Heart right ventricle (tissue), 16 donors: ENCODE results near the gene PARP6. TPM values are rescaled to one million over a fixed set of nuclear protein-coding genes. Genes with fewer than 3 reads are reported as not detected.

Source experiments
- ATAC-seq, 8 donors: fragments of 200-7000 bp; cut with Tn5 transposase; one replicate each; pipeline ENCODE4 v1.9.1; 2020; ENCODE audit warnings: mild to moderate bottlenecking in 8 of 8, moderate library complexity in 8 of 8, moderate number of reproducible peaks in 1 of 8
- DNase-seq, 2 donors: peaks; one replicate each; pipeline ENCODE4 v3.0.0-alpha.2; 2020
- H3K27ac ChIP-seq, 10 donors: fragments of 200-600 bp; sonication (generic) in 2 of 10; one replicate each; pipeline versions ENCODE4 v1.5.0 to v1.8.0; 2020 to 2022; ENCODE audit warnings: mild to moderate bottlenecking in 3 of 10
- H3K27me3 ChIP-seq, 7 donors: fragments of 200-600 bp; one replicate each; pipeline ENCODE4 v1.8.0; 2021 to 2022; ENCODE audit warnings: mild to moderate bottlenecking in 2 of 7
- H3K36me3 ChIP-seq, 9 donors: fragments of 200-600 bp; sonication (generic) in 1 of 9; one replicate each; pipeline versions ENCODE4 v1.5.0 to v1.8.0; 2020 to 2022; ENCODE audit warnings: mild to moderate bottlenecking in 2 of 9
- H3K4me1 ChIP-seq, 9 donors: fragments of 200-600 bp; sonication (generic) in 1 of 9; one replicate each; pipeline versions ENCODE4 v1.5.0 to v1.8.0; 2020 to 2022; ENCODE audit warnings: mild to moderate bottlenecking in 4 of 9
- H3K4me3 ChIP-seq, 10 donors: fragments of 200-600 bp; sonication (generic) in 2 of 10; one replicate each; pipeline versions ENCODE4 v1.5.0 to v1.8.0; 2020 to 2022; ENCODE audit warnings: mild to moderate bottlenecking in 7 of 10, moderate library complexity in 2 of 10
- H3K9me3 ChIP-seq, 11 donors: fragments of 200-600 bp in 10 of 11; sonication (generic) in 2 of 11; one replicate each; pipeline versions ENCODE4 v1.5.0 to v1.8.0; 2013 to 2022; ENCODE audit warnings: mild to moderate bottlenecking in 2 of 11, control low read depth in 1 of 11, moderate library complexity in 1 of 11
- CTCF ChIP-seq, 9 donors: fragments of 200-600 bp; sonication (generic) in 2 of 9; IDR thresholded peaks; one replicate each; pipeline versions ENCODE4 v1.5.0 to v1.8.0; 2021 to 2022; ENCODE audit warnings: antibody characterized with exemption in 9 of 9, mild to moderate bottlenecking in 5 of 9, moderate library complexity in 1 of 9
- WGBS, 2 donors: extraction: QIAGEN DNeasy Blood & Tissue Kit; methylation state at CpG; one replicate each; pipeline ENCODE4 v1.1.7; 2013; ENCODE audit warnings: inconsistent platforms in 1 of 2; 5-methylcytosine and 5-hydroxymethylcytosine counted together
- intact Hi-C, 10 donors: fragments of 100-400 bp; cut with DNase I; formaldehyde crosslinking; loops; one replicate each; pipeline versions ENCODE4 v1.11.1 to v1.14.2; 2022
- polyA plus RNA-seq, 2 donors: library from polyadenylated mRNA; stranded (reverse); fragments of 200-250 nt; gene quantifications; one replicate each; pipeline ENCODE4 v1.2.3, GENCODE V29; 2013
- total RNA-seq, 10 donors: library from RNA; stranded (reverse); fragmentation: NEBNext Ultra II Directional in 3 of 10; extraction: Animal tissue kit (Norgen Biotek cat#: 25700) in 3 of 10; gene quantifications; one replicate each; pipeline versions ENCODE4 v1.2.1 to v1.2.4, GENCODE V29; 2021 to 2023
- donor health status: Arrhythmogenic right ventricular cardiomyopathy.
- donor health status: ischemic (EF 13 %, LVEDD 7.1; RV severe dilation, severe dysfunction).
- donor health status: healthy with polysubstance abuse.
- donor health status: DM: no; HTN: yes; CAD: no.
- donor health status: DM: no; HTN: no; CAD: no.
- donor health status: ischemic (EF 25% LVEDD 6.9; RV normal size, moderate dysfunction).
- donor health status: ischemic (EF 25% LVEDD 5.7; RV mildly dilated, moderate dysfunction).
- donor health status: healthy.
- donor health status: DM: yes; HTN: yes; CAD: no.
- donor health status: Ischemic cardiomyopathy.
- donor health status: ischemic (EF 35%, LVEDD 5.7; RV mildly dilated, moderate dysfunction).
- donor health status: nonischemic (EF 11% LVEDD 7.7; RV severe dilation, severe dysfunction).
- donor health status: DM: yes; HTN: yes; CAD: no.
- donor health status: PGD.
- donor health status: ischemic (EF 29% LVEDD 5.4; RV normal size, mild dysfunction).
- donor health status: nonischemic (EF 23%, LVEDD 6.1; RV moderate dilation, normal function).

PARP6 gene
- total and polyA plus RNA-seq, 12 donors = 28.2 to 113 (median 37.6) TPM

GRCh38 chr15:72302955-72303354 is 30.6 kb upstream of the PARP6 start:
- Histone ChIP-seq H3K4me1 (no peaks in the 10 kb centered on the region), H3K4me3 (no peak overlapping the region), H3K9me3 (no peaks in the 10 kb centered on the region), H3K36me3 (peaks cover 0 to 19% (median 0%) of the 10 kb centered on the region in 9 donors), H3K27me3 (no peaks in the 10 kb centered on the region), H3K27ac (no peak overlapping the region)
- intact Hi-C loops = no loop called here
- ATAC-seq (no peak), DNase-seq (no peak)
- WGBS, 2 donors = 59 to 68% methylated on average over 1 of the region's 1 CpG
- no peak for TF ChIP-seq CTCF (IDR thresholded peaks at IDR 0.05)

- H3K27ac ChIP-seq = no peak overlapping the region
- no peaks in the 10 kb centered on the region for H3K36me3 ChIP-seq
- no peak overlapping the region for H3K4me3 ChIP-seq
- H3K4me1 ChIP-seq = no peaks in the 10 kb centered on the region
- no peaks in the 10 kb centered on the region for H3K27me3 ChIP-seq
- ATAC-seq = no peak
- DNase-seq = no peak
- no peak for TF ChIP-seq CTCF (IDR thresholded peaks at IDR 0.05)
- no peaks in the 10 kb centered on the region for H3K9me3 ChIP-seq
- intact Hi-C loops = loop anchor here in 1 of 10 donors (10.0 kb wide), 1 partner anchor 95 kb away; the partner anchor contains the start of gene GRAMD2A
- 89% methylated on average over 48 to 52 of the region's 52 CpGs for WGBS, 2 donors
These were observed 17.4 kb upstream of the PARP6 start for GRCh38 chr15:72289597-72290325.

- ATAC-seq = peak in 2 of 8 donors; percentile 13 to 35
- TF ChIP-seq CTCF (IDR thresholded peaks at IDR 0.05) = no peak
- intact Hi-C loops = loop anchor here in 1 of 10 donors (10.0 kb wide), 1 partner anchor 94 kb away; the partner anchor contains the start of gene GRAMD2A
These were observed 16.6 kb upstream of the PARP6 start for GRCh38 chr15:72288796-72289596.

GRCh38 chr15:72285927-72286516 is 13.7 kb upstream of the PARP6 start:
- H3K9me3 ChIP-seq = no peaks in the 10 kb centered on the region
- ATAC-seq = peak in 3 of 8 donors; percentile 55 to 65 (median 58)
- H3K27ac ChIP-seq = no peak overlapping the region
- DNase-seq = peak in 1 of 2 donors; percentile 44
- H3K27me3 ChIP-seq = no peaks in the 10 kb centered on the region
- no peak overlapping the region for H3K4me3 ChIP-seq
- intact Hi-C loops = loop anchor here in 3 of 10 donors (2.0 to 10.0 kb wide), 2 partner anchors 87 to 91 kb away; partner anchors contain the start of gene GRAMD2A (in 1 of the 3)
- WGBS, 2 donors = 64 to 69% methylated on average over 10 of the region's 10 CpGs
- TF ChIP-seq CTCF (IDR thresholded peaks at IDR 0.05) = peak in 7 of 9 donors; percentile 43 to 59 (median 57)
- no peaks in the 10 kb centered on the region for H3K4me1 ChIP-seq
- H3K36me3 ChIP-seq = peaks cover 0 to 3% (median 0%) of the 10 kb centered on the region in 9 donors

More at GRCh38 chr15:72288796-72289596, 16.6 kb upstream of the PARP6 start:
- no peaks in the 10 kb centered on the region for H3K36me3 ChIP-seq
- no peaks in the 10 kb centered on the region for H3K4me1 ChIP-seq
- no peak for DNase-seq
- no peak overlapping the region for H3K27ac ChIP-seq
- H3K9me3 ChIP-seq = no peaks in the 10 kb centered on the region
- H3K4me3 ChIP-seq = no peak overlapping the region
- no peaks in the 10 kb centered on the region for H3K27me3 ChIP-seq
- 94 to 95% methylated on average over 48 to 49 of the region's 49 CpGs for WGBS, 2 donors
